ENCODE results near the gene PAPSS2.

PAPSS2 gene

GRCh38 chr10:87664276-87664701 lies 4.6 kb downstream of the PAPSS2 start:
- no peak for DNase-seq
- in situ Hi-C loops (cut with MboI; ENCODE audit: low pct_unique_long_range_greater_than_20kb, low sequenced_read_pairs), result no loop called here

DNA sequence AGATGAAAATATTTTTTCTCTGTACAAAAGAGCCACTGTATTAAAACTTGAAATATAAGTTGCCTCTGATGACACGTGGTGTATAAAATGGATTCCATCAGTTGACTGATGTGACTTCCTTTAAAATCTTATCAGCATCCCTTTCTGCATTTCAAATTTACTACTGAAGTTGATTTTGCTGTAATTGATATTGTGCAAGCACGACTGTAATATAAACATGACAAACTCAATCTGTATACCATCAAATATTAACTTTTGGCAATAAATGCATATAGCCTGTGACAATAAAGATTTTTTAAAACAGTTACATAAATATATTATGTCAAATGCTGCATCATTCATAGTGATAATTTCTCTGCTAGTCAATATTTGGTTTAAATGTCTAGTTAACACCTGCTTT lies 7.8 kb downstream of the PAPSS2 start:
- in situ Hi-C loops (cut with MboI; ENCODE audit: low pct_unique_long_range_greater_than_20kb, low sequenced_read_pairs), result no loop called here
- DNase-seq, result no peak

DNA sequence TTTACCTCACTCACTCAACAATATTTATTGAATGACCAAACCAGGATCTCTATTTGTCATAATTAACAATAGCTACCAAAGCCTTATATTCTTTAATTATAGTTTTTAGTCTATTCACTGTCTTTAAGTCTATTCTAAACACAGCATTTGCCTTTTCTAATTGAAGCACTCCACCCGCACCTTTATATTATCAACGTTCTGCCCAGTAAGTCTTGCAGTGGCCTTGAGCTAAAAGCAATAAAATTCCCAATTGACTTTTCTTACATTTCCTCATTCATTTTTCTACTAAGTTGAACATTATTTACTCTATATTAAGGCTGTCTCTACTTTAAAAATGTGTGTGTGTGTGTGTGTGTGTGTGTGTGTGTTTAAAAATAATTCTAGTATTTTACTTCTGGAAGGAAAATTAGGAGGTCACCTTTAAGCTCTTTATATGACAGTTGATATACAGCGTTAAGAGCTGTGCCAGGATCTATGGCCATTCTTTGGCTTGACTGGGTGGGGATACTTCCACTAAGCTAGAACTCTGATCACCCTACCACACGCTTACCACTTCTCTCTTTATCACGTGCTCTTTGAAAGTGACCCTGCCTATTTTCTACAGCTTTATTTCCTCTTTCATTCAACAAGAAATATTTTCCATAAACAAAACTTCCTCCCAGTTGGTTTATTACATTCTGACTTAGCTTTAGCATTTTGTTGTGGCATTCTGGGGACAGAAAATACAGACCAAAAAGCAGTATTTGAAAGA lies 8.8 kb downstream of the PAPSS2 start:
- DNase-seq, result no peak
- in situ Hi-C loops (cut with MboI; ENCODE audit: low pct_unique_long_range_greater_than_20kb, low sequenced_read_pairs), result no loop called here

DNA sequence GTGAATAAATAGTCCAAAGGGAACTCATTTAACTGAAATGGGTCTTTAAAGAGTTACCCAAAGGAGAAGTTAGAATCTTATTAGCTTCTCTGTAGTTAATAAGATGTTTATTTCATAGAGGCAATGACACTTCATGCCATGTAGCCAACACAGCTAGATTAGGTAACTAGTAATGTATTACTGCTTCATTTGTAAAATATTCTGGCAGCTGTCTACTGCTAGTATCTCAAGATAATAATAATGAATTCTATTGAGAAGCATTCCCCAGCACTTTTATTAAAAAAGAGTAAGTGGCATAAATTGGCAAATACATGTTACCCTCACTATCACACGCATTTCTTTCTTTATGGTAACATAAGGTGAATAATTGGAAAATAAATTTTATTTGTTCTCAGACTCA lies 10.1 kb downstream of the PAPSS2 start:
- DNase-seq, result no peak

DNA sequence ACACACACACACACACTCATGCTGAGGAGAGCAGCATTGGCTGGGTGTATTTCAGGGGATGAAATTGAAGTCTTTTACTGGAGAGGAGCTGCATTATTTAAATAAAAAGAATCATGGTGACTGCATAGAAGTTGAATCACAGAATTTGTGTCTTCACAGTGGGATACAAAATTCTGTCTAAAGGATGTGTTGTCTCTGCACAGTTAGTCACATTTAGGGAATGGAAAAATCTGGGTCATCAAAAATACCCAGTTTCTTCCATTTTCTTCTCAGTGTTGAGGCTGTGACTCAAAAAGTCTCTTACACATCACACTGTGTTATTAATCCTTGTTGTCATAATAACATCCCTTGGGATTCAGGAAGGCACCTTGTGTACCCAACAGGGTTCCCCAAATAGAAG lies 10.9 kb downstream of the PAPSS2 start:
- DNase-seq, result no peak
- in situ Hi-C loops (cut with MboI; ENCODE audit: low pct_unique_long_range_greater_than_20kb, low sequenced_read_pairs), result no loop called here

More for the DNA sequence above, 10.1 kb downstream of the PAPSS2 start:
- in situ Hi-C loops (cut with MboI; ENCODE audit: low pct_unique_long_range_greater_than_20kb, low sequenced_read_pairs), result no loop called here

GRCh38 chr10:87671139-87671815 lies 11.6 kb downstream of the PAPSS2 start:
- in situ Hi-C loops (cut with MboI; ENCODE audit: low pct_unique_long_range_greater_than_20kb, low sequenced_read_pairs), result no loop called here
- DNase-seq, result no peak

DNA sequence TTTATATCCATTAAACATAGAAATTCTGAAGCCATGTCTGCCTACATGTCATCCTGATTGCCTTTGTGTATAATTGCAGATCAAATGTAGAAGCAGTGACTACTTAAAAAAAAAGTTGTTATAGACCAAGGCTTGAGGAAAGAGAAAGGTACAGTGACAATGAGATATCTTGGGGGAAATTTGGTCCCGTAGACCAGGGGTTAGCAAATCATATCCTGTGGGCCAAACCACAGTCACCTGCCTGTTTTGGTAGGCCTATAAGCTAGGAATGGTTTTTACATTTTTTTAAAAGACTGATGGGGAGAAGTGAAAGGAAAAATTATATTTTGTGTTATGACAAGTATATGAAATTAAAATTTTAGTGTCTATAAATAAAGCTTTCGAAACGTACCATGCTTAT lies 12.9 kb downstream of the PAPSS2 start:
- in situ Hi-C loops (cut with MboI; ENCODE audit: low pct_unique_long_range_greater_than_20kb, low sequenced_read_pairs), result no loop called here
- no peak for DNase-seq

GRCh38 chr10:87674943-87675342 lies 15.3 kb downstream of the PAPSS2 start:
- no peak for DNase-seq
- in situ Hi-C loops (cut with MboI; ENCODE audit: low pct_unique_long_range_greater_than_20kb, low sequenced_read_pairs), result no loop called here

GRCh38 chr10:87675396-87676376 lies 16.0 kb downstream of the PAPSS2 start:
- in situ Hi-C loops (cut with MboI; ENCODE audit: low pct_unique_long_range_greater_than_20kb, low sequenced_read_pairs), result no loop called here
- DNase-seq, result no peak

DNA sequence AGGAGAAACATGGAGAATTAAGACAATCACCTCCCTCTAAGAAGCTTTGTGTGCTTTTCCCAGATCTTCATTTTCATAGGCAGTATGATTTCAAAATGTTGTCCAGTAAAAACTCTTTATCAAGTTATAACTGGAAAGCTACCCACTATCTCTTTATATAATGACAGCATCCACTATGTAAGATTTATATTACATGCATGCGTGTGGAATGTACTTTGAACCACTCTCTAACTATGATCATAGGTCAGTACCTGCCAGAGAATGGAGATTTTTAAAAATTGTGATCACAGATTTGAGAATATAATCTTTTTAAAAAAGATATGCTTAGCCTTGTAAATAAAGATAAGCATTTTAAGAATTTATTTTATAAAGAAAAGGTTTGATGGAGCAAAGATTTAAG lies 17.9 kb downstream of the PAPSS2 start:
- in situ Hi-C loops (cut with MboI; ENCODE audit: low pct_unique_long_range_greater_than_20kb, low sequenced_read_pairs), result no loop called here

GRCh38 chr10:87678302-87678701 lies 18.6 kb downstream of the PAPSS2 start:
- DNase-seq, result no peak
- in situ Hi-C loops (cut with MboI; ENCODE audit: low pct_unique_long_range_greater_than_20kb, low sequenced_read_pairs), result no loop called here

More for the DNA sequence above, 17.9 kb downstream of the PAPSS2 start:
- no peak for DNase-seq

DNA sequence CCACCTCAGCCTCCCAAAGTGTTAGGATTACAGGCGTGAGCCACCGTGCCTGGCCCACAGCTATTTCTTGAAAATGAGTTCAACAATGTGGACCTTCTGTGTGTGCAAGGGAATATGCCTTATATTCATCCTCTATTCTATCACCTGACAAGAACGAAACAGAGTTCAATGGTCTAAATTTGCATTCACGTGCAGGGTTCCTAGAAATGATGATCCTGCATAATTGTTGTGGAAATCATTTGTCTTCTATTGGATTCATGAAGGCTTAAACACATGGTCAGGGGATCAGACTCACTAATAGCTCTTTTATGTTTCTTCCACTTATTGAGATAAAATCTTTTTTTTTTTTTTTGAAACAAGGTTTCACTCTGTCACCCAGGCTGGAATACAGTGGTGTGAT lies 23.7 kb downstream of the PAPSS2 start:
- no peak for DNase-seq
- in situ Hi-C loops (cut with MboI; ENCODE audit: low pct_unique_long_range_greater_than_20kb, low sequenced_read_pairs), result no loop called here

GRCh38 chr10:87684001-87684638 lies 24.4 kb downstream of the PAPSS2 start:
- no peak for DNase-seq
- in situ Hi-C loops (cut with MboI; ENCODE audit: low pct_unique_long_range_greater_than_20kb, low sequenced_read_pairs), result no loop called here

DNA sequence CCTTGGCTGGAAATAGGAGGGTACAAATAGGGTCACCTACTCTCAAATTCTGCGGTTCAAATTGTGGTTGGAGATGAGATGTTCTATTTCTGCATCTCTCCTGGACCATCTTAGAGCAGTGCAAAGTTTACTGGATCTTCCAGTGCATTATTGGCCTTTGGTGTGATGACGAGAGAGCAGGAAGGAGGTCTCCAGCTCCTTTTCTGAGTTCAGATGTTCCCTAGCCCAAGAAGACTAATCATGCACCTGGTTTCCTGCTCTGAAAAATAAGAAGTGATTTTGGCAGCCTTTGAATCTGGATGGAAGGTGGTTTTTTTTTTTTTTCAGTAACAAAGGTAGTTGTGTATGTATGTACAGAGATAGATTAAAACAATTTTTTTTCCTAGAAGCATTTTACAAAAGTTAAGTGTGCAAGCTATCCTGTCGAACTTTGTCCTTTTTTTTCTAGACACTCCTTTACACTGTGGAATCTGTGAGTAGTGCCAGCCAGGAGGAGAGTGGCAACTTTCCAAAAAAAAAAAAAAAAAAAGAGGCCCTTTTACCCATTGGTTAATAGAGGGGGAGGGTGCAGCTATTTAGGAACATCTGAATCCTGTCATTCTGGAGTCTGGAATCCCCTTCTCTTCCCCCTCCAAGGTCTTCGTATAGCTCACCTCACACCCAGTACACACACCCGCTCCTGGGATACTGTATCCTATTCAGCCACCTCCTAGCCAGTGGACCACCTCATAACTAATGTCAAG lies 26.3 kb downstream of the PAPSS2 start:
- in situ Hi-C loops (cut with MboI; ENCODE audit: low pct_unique_long_range_greater_than_20kb, low sequenced_read_pairs), result no loop called here
- no peak for DNase-seq

DNA sequence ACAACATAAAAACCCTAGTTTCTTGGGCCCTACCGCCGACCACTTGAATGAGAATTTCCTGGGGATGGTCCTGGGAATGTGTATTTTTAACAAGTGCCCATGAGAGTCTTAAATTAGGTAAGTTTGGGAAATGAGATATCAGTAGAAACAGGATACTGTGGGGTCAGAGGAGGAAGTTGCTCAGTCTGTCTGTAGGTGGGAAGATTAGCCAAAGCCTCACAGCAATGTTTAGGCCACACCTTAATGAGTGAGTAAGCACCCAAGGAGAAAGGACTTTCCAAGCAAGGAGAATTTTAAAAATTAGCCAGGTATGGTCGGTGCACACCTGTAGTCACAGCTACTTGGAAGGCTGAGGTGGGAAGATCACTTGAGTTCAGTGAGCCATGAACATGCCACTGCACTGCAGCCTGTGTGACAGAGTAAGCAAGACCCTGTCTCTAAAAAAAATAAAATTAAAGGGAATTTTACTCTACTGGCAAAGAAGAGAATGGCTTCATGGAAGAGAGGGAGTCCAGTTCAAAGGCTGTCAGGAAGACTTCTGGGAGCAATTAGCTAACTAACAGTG lies 31.9 kb downstream of the PAPSS2 start:
- in situ Hi-C loops (cut with MboI; ENCODE audit: low pct_unique_long_range_greater_than_20kb, low sequenced_read_pairs), result no loop called here
- peak; percentile 55 for DNase-seq

GRCh38 chr10:87692956-87693484 lies 33.3 kb downstream of the PAPSS2 start:
- in situ Hi-C loops (cut with MboI; ENCODE audit: low pct_unique_long_range_greater_than_20kb, low sequenced_read_pairs), result no loop called here
- DNase-seq, result no peak

- in situ Hi-C loops (cut with MboI; ENCODE audit: low pct_unique_long_range_greater_than_20kb, low sequenced_read_pairs), result no loop called here
- peak; percentile 6 for DNase-seq
These were observed 34.5 kb downstream of the PAPSS2 start for GRCh38 chr10:87694011-87694794.
